ENCODE results near the gene ARID4B. TPM values are rescaled to one million over a fixed set of nuclear protein-coding genes. Genes with fewer than 3 reads are reported as not detected.

ARID4B gene
- total RNA-seq, 1 experiment from 2014 or later = 34.0 TPM

- H2BK12ac ChIP-seq (ENCODE audit: insufficient read length, low read depth, low read length) = no peak overlapping the region
- H3K4me2 ChIP-seq (ENCODE audit: insufficient read depth, insufficient read length, low read length) = no peak overlapping the region
- no peak for DNase-seq
- H2BK20ac ChIP-seq (ENCODE audit: low read depth, low read length, poor library complexity, severe bottlenecking) = no peak overlapping the region
- H2BK15ac ChIP-seq (ENCODE audit: low read depth, low read length) = no peak overlapping the region
- H4K5ac ChIP-seq (ENCODE audit: insufficient read length, low read depth, low read length) = no peak overlapping the region
- H3K27ac Mint-ChIP-seq = peak overlapping the region in 1 of 3 experiments; percentile 1; a peak in 2 of 7 replicates
- H3K56ac ChIP-seq (ENCODE audit: insufficient read length, low read depth, low read length) = no peak overlapping the region
- H2AK5ac ChIP-seq (ENCODE audit: insufficient read length, low read length) = no peak overlapping the region
- H3T11ph ChIP-seq (ENCODE audit: low read length) = no peak overlapping the region
- no peak overlapping the region for H2BK5ac ChIP-seq (ENCODE audit: insufficient read length, low read length)
- H3K79me2 ChIP-seq (ENCODE audit: insufficient read depth, low read length) = no peaks in the 10 kb centered on the region
- no peaks in the 10 kb centered on the region for H3K27me3 Mint-ChIP-seq (ENCODE audit: low read depth)
- H3K14ac ChIP-seq (ENCODE audit: insufficient read depth, low read length) = no peak overlapping the region
- no peaks in the 10 kb centered on the region for H3K9me3 Mint-ChIP-seq
- no peaks in the 10 kb centered on the region for H3K23me2 ChIP-seq (ENCODE audit: insufficient read length, low read depth, low read length, poor library complexity, severe bottlenecking)
- no peaks in the 10 kb centered on the region for H4K20me1 ChIP-seq (ENCODE audit: control insufficient read depth, insufficient read depth, insufficient read length)
- no peak overlapping the region for H2AFZ ChIP-seq (ENCODE audit: low read length)
- H2BK120ac ChIP-seq (ENCODE audit: low read depth, low read length, poor library complexity, severe bottlenecking) = no peak overlapping the region
- H3K9ac ChIP-seq (ENCODE audit: extremely low read depth, insufficient read length, low read length) = no peak overlapping the region
- no peak overlapping the region for H3K23ac ChIP-seq (ENCODE audit: insufficient read length, low read depth, low read length)
- no peak overlapping the region for H4K8ac ChIP-seq (replicated peaks; ENCODE audit: insufficient read length, low read depth, low read length)
- no peaks in the 10 kb centered on the region for H3K9me3 ChIP-seq (ENCODE audit: control insufficient read depth, low read depth, low read length)
- TF ChIP-seq CTCF (conservative IDR thresholded peaks at IDR 0.05) = no peak
- H3K18ac ChIP-seq (ENCODE audit: insufficient read length, low read depth, low read length) = no peak overlapping the region
- no peaks in the 10 kb centered on the region for H3K4me1 Mint-ChIP-seq
- H3K4ac ChIP-seq (ENCODE audit: low read depth, low read length) = no peak overlapping the region
- H3K36me3 Mint-ChIP-seq (ENCODE audit: insufficient read depth in 1 of 3, low read depth in 3 of 3) = peaks cover 32 to 82% (median 79%) of the 10 kb centered on the region in 3 experiments; a peak in 6 of 7 replicates
- WGBS (ENCODE audit: extremely low coverage, insufficient read length, low lambda C conversion rate) = no CpG with 5 or more reads among the region's 2 CpGs
- H3K27me3 ChIP-seq (ENCODE audit: insufficient read depth, low read length) = no peaks in the 10 kb centered on the region
- no peak overlapping the region for H4K91ac ChIP-seq (ENCODE audit: insufficient read length, low read depth, low read length)
- peaks cover 4% of the 10 kb centered on the region for H3K79me1 ChIP-seq (ENCODE audit: insufficient read depth, low read depth, low read length, poor library complexity, severe bottlenecking)
- H3K4me1 ChIP-seq (ENCODE audit: insufficient read depth, low read length) = no peaks in the 10 kb centered on the region
- H3K4me3 Mint-ChIP-seq = no peak overlapping the region
- no peak overlapping the region for H3K27ac ChIP-seq (ENCODE audit: insufficient read length, low read depth, low read length)
These were observed 176.9 kb downstream of the ARID4B start for GRCh38 chr1:235151033-235151432.

Data from H9 (cell line).